Thyroid gland (tissue), 4 donors: ENCODE measurements around the gene ZNF576. TPM values are rescaled to one million over a fixed set of nuclear protein-coding genes. Genes with fewer than 3 reads are reported as not detected.

Experiments
- DNase-seq, 2 donors: peaks; one replicate each; pipeline ENCODE4 v3.0.0-alpha.2; 2019
- H3K27ac ChIP-seq, 3 donors: fragments of 200-600 bp; sonication (generic); 1 replicate in 2 of 3; 2 replicates in 1 of 3; pipeline ENCODE4 v1.5.1; 2016 to 2019; ENCODE audit warnings: mild to moderate bottlenecking in 1 of 3, moderate library complexity in 1 of 3
- H3K27me3 ChIP-seq: fragments of 200-600 bp; sonication (generic); one replicate; pipeline ENCODE4 v1.5.1; 2019
- H3K36me3 ChIP-seq, 2 donors: fragments of 200-600 bp; sonication (generic); one replicate each; pipeline ENCODE4 v1.5.1; 2016 to 2019
- H3K4me1 ChIP-seq, 2 donors: fragments of 200-600 bp; sonication (generic); one replicate each; pipeline ENCODE4 v1.5.1; 2017 to 2019
- H3K4me3 ChIP-seq, 3 donors: fragments of 200-600 bp; sonication (generic); replicated peaks in 1 of 3; 1 replicate in 2 of 3; 2 replicates in 1 of 3; pipeline ENCODE4 v1.5.1; 2016; ENCODE audit warnings: mild to moderate bottlenecking in 1 of 3
- H3K9me3 ChIP-seq: fragments of 200-600 bp; sonication (generic); one replicate; pipeline ENCODE4 v1.5.1; 2017
- POLR2A ChIP-seq, 2 donors: fragments of 450-650 bp; IDR thresholded peaks; one replicate each; pipeline ENCODE4 v1.6.1; 2017; ENCODE audit warnings: antibody characterized with exemption in 2 of 2, mild to moderate bottlenecking in 2 of 2, moderate library complexity in 1 of 2
- WGBS, 2 donors: methylation state at CpG; one replicate each; pipeline ENCODE4 v1.1.5; 2017; 5-methylcytosine and 5-hydroxymethylcytosine counted together
- intact Hi-C: fragments of 100-400 bp; cut with DNase I; formaldehyde crosslinking; loops from one replicate; pipeline ENCODE4 v1.15.1; 2023
- total RNA-seq, 4 donors: library from RNA; depleted of rRNA; stranded (reverse); fragments of >200 nt; gene quantifications; one replicate each; pipeline ENCODE4 v1.2.3, GENCODE V29; 2016
- TF ChIP-seq, protein P1 (sequence below), 6 experiments: fragments of 200-600 bp in 3 of 6; fragments of 450-650 bp in 3 of 6; sonication (generic) in 3 of 6; IDR thresholded peaks; one replicate each; pipeline ENCODE4 v1.5.1; 2016 to 2019; ENCODE audit warnings: antibody characterized with exemption in 6 of 6, mild to moderate bottlenecking in 2 of 6, inconsistent platforms in 1 of 6, moderate library complexity in 1 of 6

ZNF576 gene
- total RNA-seq, 4 donors from 2014 or later: 15.7 to 23.5 (median 17.9) TPM

DNA sequence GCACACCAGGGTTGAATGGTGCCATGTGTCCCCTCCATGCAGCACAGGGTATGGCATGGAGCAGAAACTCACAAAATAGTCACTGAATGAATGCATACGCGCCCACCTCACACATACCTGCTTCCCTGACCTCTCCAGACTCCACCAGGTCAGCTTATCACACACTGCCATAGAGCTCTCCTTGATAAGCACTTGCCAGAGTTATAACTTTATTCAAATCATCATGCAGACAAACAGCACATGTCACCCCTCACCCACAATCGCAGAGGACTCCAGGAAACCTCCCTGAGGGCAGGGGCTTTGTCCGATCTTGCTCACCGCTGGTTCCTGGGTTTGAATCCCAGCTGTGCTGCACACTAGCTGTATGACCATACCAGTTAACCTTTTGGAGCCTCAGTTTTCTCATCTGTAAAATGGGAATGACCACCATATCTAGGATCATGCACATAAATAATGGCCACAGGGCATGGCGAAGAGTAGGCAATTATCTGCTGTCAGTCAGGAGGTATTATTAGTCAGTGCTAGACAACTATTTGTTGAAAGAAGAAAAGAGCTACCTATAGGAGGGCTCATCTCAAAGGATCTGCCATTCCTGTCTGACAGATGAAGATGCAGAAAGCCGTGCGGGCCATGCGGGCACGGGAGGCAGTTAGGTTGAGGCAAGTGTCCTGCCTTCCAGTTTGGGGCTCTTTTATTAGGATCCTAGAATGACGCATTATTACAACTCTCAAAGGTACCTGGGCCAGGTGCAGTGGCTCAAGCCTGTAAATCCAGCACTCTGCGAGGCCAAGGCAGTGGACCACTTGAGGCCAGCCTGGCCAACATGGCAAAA, 35.0 kb upstream of the ZNF576 start:
- Histone ChIP-seq H3K36me3 (peaks cover 0 to 18% of the 10 kb centered on the region in 2 donors), H3K4me3 (no peak overlapping the region), H3K27ac (no peak overlapping the region), H3K9me3 (no peaks in the 10 kb centered on the region), H3K4me1 (no peaks in the 10 kb centered on the region), H3K27me3 (no peaks in the 10 kb centered on the region)
- WGBS, 2 donors: 89 to 90% methylated on average over 12 of the region's 12 CpGs
- no peak for DNase-seq
- intact Hi-C loops: no loop called here
- no peak for TF ChIP-seq POLR2A (IDR thresholded peaks at IDR 0.05)
- TF ChIP-seq, protein P1, sequence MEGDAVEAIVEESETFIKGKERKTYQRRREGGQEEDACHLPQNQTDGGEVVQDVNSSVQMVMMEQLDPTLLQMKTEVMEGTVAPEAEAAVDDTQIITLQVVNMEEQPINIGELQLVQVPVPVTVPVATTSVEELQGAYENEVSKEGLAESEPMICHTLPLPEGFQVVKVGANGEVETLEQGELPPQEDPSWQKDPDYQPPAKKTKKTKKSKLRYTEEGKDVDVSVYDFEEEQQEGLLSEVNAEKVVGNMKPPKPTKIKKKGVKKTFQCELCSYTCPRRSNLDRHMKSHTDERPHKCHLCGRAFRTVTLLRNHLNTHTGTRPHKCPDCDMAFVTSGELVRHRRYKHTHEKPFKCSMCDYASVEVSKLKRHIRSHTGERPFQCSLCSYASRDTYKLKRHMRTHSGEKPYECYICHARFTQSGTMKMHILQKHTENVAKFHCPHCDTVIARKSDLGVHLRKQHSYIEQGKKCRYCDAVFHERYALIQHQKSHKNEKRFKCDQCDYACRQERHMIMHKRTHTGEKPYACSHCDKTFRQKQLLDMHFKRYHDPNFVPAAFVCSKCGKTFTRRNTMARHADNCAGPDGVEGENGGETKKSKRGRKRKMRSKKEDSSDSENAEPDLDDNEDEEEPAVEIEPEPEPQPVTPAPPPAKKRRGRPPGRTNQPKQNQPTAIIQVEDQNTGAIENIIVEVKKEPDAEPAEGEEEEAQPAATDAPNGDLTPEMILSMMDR (IDR thresholded peaks at IDR 0.05): no peak

DNA sequence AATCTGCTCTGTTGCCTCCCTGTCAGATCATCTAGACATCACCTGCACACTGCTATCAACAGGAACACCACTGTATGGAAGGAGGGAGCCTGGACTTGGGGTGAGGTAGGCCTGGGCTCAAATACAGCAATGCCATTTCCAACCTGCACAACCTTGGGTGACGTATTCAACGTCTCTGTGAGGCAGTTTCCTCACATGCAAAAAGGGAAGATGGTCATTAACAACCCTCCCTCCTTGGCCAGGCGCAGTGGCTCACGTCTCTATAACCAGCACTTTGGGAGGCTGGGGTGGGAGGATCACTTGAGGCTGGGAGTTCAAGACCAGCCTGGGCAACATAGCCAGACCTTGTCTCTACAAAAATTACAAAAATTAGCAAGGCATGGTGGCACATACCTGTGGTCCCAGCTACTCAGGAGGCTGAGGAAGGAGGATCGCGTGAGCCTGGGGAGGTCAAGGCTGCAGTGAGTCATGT, 34.1 kb upstream of the ZNF576 start:
- Histone ChIP-seq H3K36me3 (peaks cover 0 to 18% of the 10 kb centered on the region in 2 donors), H3K27me3 (no peaks in the 10 kb centered on the region), H3K27ac (peak overlapping the region in 2 of 3 donors; percentile 12 to 28), H3K9me3 (no peaks in the 10 kb centered on the region), H3K4me1 (no peaks in the 10 kb centered on the region), H3K4me3 (no peak overlapping the region)
- no peak for DNase-seq
- TF ChIP-seq, protein P1 (IDR thresholded peaks at IDR 0.05): no peak
- WGBS, 2 donors: 86 to 92% methylated on average over 6 of the region's 6 CpGs
- intact Hi-C loops: no loop called here

DNA sequence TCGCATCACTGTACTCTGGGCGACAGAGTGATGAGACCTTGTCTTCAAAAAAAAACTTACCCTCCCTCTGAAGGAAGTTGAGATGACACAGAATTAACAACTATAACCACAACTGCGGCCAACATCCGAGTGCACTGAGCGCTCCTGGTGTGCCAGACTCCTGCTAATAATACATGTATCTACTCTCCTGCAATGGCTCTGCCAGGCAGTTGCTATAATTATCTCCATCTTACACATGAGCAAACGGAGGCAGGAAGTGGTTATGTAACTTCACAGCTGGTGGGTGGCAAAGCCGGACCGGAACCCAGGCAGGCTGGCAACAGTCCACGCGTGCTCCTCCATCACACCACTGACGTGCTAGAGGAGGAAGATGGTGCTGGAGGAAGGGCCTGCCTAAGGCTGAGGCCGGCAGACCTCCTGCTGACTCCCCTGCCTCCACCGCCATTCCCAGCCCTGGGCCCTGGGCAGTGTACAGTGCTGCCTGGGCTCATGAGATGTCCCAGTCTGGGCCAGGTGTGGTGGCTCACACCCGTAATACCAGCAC, 33.6 kb upstream of the ZNF576 start:
- Histone ChIP-seq H3K27ac (peak overlapping the region in 2 of 3 donors; percentile 12 to 28), H3K36me3 (peaks cover 0 to 17% of the 10 kb centered on the region in 2 donors), H3K4me1 (no peaks in the 10 kb centered on the region), H3K9me3 (no peaks in the 10 kb centered on the region), H3K27me3 (no peaks in the 10 kb centered on the region), H3K4me3 (no peak overlapping the region)
- 74 to 81% methylated on average over 13 to 14 of the region's 14 CpGs for WGBS, 2 donors
- intact Hi-C loops: no loop called here
- TF ChIP-seq, protein P1 (IDR thresholded peaks at IDR 0.05): no peak
- TF ChIP-seq POLR2A (IDR thresholded peaks at IDR 0.05): no peak
- peak; percentile 39 to 46 for DNase-seq

DNA sequence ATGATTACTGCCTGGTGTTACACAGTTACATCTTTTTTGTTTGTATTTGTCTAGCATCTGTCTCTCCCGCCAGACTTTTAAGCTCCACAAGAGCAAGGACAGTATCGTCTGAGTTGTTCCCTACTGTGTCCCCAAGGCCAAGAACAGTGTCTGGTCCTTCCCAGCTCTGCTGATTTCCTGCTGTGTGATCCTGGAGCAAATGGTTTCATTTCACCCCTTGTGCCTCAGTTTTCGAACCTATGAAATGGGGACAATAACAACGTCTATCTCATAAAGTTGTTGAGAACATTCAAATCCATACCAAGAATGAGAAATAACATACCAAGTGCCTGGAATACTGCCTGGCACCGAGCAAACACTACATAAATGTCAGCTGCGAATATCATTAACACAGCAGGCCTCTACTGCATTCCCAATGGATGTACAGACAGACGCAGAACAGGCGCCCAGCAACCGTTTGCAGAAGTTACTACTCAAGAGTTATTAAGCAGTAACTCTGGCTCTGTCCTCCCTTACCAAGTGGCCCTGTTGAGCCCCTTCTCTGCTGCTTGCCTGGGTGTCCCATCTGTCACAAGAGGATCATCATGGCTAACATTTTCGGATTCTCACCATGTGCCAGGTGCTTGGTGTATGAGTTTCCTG, 32.5 kb upstream of the ZNF576 start:
- 91% methylated on average over 10 of the region's 10 CpGs for WGBS, 2 donors
- TF ChIP-seq, protein P1 (IDR thresholded peaks at IDR 0.05): no peak
- TF ChIP-seq POLR2A (IDR thresholded peaks at IDR 0.05): no peak
- H3K36me3 ChIP-seq: peaks cover 0 to 13% of the 10 kb centered on the region in 2 donors
- intact Hi-C loops: no loop called here
- no peaks in the 10 kb centered on the region for H3K4me1 ChIP-seq
- H3K9me3 ChIP-seq: no peaks in the 10 kb centered on the region
- H3K4me3 ChIP-seq: no peak overlapping the region
- no peaks in the 10 kb centered on the region for H3K27me3 ChIP-seq
- DNase-seq: no peak
- H3K27ac ChIP-seq: no peak overlapping the region
